ENCODE measurements around the gene CAND2. TPM values are rescaled to one million over a fixed set of nuclear protein-coding genes. Genes with fewer than 3 reads are reported as not detected.

CAND2 gene
- total RNA-seq, 1 experiment from 2014 or later = 8.2 TPM

DNA sequence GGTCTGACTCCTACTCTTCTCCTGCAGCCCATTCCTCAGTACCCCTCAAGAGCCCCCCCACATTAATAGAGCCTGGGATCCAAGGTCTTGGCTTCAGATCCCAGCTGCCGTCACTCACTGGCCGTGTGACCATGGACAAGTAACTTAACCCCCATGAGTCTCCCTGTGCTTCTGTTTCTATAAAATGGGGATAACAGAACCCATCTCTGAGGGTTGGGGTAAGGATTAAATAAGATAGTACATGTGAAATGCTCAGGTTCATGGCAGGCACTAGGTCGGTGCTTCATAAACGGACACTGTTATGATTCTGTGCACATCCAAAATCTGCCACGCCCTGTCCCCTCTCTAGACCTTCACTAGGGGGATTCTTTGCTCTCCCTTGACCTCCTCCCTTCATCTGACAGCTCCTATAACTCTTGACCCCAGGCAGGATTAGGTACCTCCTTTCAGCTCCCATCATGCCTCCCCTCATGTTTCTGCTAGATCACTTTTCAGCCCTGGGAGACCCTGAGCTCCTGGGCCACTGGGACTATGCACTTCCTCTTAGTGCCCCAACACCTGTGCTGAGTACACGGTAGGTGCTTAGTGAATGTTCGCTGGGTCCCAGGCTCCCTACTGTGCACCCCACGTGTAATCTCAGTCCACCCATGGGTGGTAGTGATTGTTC, 1.5 kb downstream of the CAND2 start:
- BruUV-seq (replicated peaks) = no TSS peak
- Histone ChIP-seq H3K9me3 (ENCODE audit: low read depth, low read length, poor library complexity, severe bottlenecking) (no peaks in the 10 kb centered on the region), H3K4me3 (ENCODE audit: low read depth, low read length, poor library complexity, severe bottlenecking) (no peak overlapping the region), H3K4me1 (ENCODE audit: insufficient read depth, low read length, poor library complexity, severe bottlenecking) (peaks cover 3% of the 10 kb centered on the region), H3K27me3 (replicated peaks; ENCODE audit: insufficient read depth, low read depth, low read length, poor library complexity) (no peaks in the 10 kb centered on the region), H3K36me3 (ENCODE audit: insufficient read depth, low read length, poor library complexity, severe bottlenecking) (no peaks in the 10 kb centered on the region), H3K27ac (ENCODE audit: low read depth, low read length, poor library complexity, severe bottlenecking) (no peak overlapping the region)
- POLR2A ChIA-PET (ENCODE audit: low non-redundant PET) = no interaction called here
- no peak for DNase-seq (ENCODE audit: low spot score)
- intact Hi-C loops (cut with micrococcal nuclease; ENCODE audit: unreplicated experiment) = no loop called here
- CTCF ChIA-PET = interaction anchor here (0.7 kb wide), 1 partner anchor 25 kb away, joined by 5 read pairs; no protein-coding TSS in a partner anchor
- no peak for TF ChIP-seq EZH2 (IDR thresholded peaks at IDR 0.05; ENCODE audit: borderline replicate concordance, low read depth, low read length, poor library complexity, severe bottlenecking)
- TF ChIP-seq, protein P1, sequence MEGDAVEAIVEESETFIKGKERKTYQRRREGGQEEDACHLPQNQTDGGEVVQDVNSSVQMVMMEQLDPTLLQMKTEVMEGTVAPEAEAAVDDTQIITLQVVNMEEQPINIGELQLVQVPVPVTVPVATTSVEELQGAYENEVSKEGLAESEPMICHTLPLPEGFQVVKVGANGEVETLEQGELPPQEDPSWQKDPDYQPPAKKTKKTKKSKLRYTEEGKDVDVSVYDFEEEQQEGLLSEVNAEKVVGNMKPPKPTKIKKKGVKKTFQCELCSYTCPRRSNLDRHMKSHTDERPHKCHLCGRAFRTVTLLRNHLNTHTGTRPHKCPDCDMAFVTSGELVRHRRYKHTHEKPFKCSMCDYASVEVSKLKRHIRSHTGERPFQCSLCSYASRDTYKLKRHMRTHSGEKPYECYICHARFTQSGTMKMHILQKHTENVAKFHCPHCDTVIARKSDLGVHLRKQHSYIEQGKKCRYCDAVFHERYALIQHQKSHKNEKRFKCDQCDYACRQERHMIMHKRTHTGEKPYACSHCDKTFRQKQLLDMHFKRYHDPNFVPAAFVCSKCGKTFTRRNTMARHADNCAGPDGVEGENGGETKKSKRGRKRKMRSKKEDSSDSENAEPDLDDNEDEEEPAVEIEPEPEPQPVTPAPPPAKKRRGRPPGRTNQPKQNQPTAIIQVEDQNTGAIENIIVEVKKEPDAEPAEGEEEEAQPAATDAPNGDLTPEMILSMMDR (conservative IDR thresholded peaks at IDR 0.05; ENCODE audit: low read depth, low read length) = no peak

DNA sequence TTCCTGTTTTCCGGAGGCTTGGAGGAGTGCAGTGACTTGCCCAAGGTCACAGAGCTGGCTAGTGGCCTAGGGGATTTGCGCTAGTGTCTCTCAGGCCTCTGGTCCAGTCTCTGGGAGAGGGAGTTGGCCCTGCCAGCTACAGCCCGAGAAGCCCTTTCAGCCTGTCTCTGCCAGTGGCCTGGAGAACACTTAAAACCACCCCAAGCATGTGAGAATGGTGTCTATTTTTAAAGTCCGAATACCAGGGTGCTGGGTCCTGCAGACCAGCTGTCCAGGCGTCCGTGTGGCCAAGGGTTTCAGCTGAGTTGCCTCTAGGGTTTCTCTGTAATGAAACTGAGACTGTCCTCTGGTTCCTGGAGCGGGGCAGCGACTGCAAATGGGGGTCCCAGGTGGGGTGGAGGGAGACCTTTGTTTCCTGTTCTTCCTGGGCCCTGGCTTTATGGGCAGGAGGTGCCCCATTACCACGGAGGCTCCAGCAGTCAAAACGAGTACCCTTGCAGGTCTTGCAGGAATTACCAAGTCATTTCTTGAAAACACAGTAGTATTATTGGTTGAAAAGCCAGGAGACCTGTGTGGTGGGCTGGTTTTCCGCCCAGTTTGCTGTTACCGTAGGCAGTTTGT, 2.2 kb downstream of the CAND2 start:
- intact Hi-C loops (cut with micrococcal nuclease; ENCODE audit: unreplicated experiment) = no loop called here
- POLR2A ChIA-PET (ENCODE audit: low non-redundant PET) = no interaction called here
- CTCF ChIA-PET = interaction anchor here (0.6 kb wide), 1 partner anchor 12 kb away, joined by 3 read pairs; no protein-coding TSS in a partner anchor
- peaks cover 3% of the 10 kb centered on the region for H3K4me1 ChIP-seq (ENCODE audit: insufficient read depth, low read length, poor library complexity, severe bottlenecking)
- no peaks in the 10 kb centered on the region for H3K9me3 ChIP-seq (ENCODE audit: low read depth, low read length, poor library complexity, severe bottlenecking)
- no peaks in the 10 kb centered on the region for H3K27me3 ChIP-seq (replicated peaks; ENCODE audit: insufficient read depth, low read depth, low read length, poor library complexity)
- no peak overlapping the region for H3K27ac ChIP-seq (ENCODE audit: low read depth, low read length, poor library complexity, severe bottlenecking)
- no peaks in the 10 kb centered on the region for H3K36me3 ChIP-seq (ENCODE audit: insufficient read depth, low read length, poor library complexity, severe bottlenecking)
- no peak overlapping the region for H3K4me3 ChIP-seq (ENCODE audit: low read depth, low read length, poor library complexity, severe bottlenecking)
- no peak for DNase-seq (ENCODE audit: low spot score)
- TF ChIP-seq, protein P1 (conservative IDR thresholded peaks at IDR 0.05; ENCODE audit: low read depth, low read length) = no peak
- TF ChIP-seq EZH2 (IDR thresholded peaks at IDR 0.05; ENCODE audit: borderline replicate concordance, low read depth, low read length, poor library complexity, severe bottlenecking) = no peak
- no TSS peak for BruUV-seq (replicated peaks)

DNA sequence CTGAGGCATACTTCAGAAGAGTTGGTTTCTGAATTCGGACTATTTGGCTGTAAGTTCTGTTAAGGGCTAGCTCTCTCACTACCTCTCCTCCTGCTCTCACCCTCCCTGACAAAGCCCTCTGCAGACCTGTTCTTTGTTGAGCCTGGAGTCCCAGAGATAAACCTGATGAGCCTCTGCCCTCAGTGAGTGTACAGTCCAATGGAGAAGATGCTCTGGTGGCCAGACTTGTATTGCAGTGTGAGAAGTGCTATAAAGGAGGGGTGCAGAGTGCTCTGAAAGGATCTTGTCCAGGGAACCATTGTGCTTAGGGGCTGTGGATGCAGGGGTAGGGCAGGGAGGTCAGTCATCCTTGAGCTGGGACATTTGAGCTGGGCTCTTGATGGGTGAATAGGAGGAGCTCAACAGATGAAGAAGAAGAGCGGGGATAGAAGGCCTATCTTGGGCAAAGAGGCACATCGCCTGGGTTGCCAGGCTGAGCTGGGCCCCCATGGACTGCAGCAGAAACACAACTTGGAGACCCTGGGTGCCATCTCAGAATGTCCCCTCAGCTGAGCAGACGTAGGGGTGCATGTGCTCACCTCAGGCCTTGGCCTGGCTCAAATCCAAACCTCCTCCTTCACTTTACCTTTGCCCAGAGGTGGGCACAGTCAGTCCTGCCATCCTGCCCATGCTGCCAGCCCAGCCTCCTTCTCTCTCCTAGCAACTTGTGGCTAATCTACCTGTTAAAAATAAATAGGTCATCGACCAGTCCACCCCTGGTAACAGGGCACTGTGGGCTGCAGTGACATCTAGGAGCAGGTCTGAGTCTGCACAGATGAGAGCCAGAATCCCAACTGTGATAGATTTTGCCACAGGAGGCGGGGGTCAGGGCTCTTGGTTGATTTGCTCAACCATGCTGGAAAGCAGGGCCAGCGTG, 3.3 kb downstream of the CAND2 start:
- no TSS peak for BruUV-seq (replicated peaks)

More for the DNA sequence above, 3.3 kb downstream of the CAND2 start:
- TF ChIP-seq, protein P1 (conservative IDR thresholded peaks at IDR 0.05; ENCODE audit: low read depth, low read length) = no peak
- no peak for TF ChIP-seq EZH2 (IDR thresholded peaks at IDR 0.05; ENCODE audit: borderline replicate concordance, low read depth, low read length, poor library complexity, severe bottlenecking)
- Histone ChIP-seq H3K27me3 (replicated peaks; ENCODE audit: insufficient read depth, low read depth, low read length, poor library complexity) (no peaks in the 10 kb centered on the region), H3K9me3 (ENCODE audit: low read depth, low read length, poor library complexity, severe bottlenecking) (no peaks in the 10 kb centered on the region), H3K27ac (ENCODE audit: low read depth, low read length, poor library complexity, severe bottlenecking) (no peak overlapping the region), H3K4me1 (ENCODE audit: insufficient read depth, low read length, poor library complexity, severe bottlenecking) (peaks cover 3% of the 10 kb centered on the region), H3K4me3 (ENCODE audit: low read depth, low read length, poor library complexity, severe bottlenecking) (no peak overlapping the region), H3K36me3 (ENCODE audit: insufficient read depth, low read length, poor library complexity, severe bottlenecking) (no peaks in the 10 kb centered on the region)
- intact Hi-C loops (cut with micrococcal nuclease; ENCODE audit: unreplicated experiment) = no loop called here
- ChIA-PET POLR2A (ENCODE audit: low non-redundant PET) (no interaction called here), CTCF (no interaction called here)
- no peak for DNase-seq (ENCODE audit: low spot score)
